ENCODE data around the gene SYS1. TPM values are rescaled to one million over a fixed set of nuclear protein-coding genes. Genes with fewer than 3 reads are reported as not detected.

SYS1 gene
- total RNA-seq, 1 donor from 2014 or later: 27.4 TPM

DNA sequence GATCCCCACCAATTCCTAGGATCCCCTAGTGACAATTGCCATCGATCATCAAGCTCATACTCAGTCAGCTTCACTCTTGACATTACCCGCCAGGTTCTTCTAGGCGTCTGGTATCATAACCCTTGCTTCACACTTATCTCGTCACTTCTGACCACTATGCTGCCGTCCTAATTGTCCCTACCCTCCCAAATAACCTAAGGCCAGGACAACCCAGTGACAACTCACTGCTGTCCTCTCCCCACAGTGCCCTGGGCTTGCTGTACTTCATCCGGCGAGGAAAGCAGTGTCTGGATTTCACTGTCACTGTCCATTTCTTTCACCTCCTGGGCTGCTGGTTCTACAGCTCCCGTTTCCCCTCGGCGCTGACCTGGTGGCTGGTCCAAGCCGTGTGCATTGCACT, 3.7 kb downstream of the SYS1 start:
- Histone ChIP-seq H3K4me3 (no peak overlapping the region), H3K9me3 (no peaks in the 10 kb centered on the region), H3K27ac (no peak overlapping the region), H3K4me1 (peaks cover 0 to 10% of the 10 kb centered on the region in 2 donors), H3K36me3 (peaks cover 24 to 36% of the 10 kb centered on the region in 2 donors), H3K27me3 (no peaks in the 10 kb centered on the region)
- intact Hi-C loops (cut with DNase I): no loop called here
- TF ChIP-seq, protein P1, sequence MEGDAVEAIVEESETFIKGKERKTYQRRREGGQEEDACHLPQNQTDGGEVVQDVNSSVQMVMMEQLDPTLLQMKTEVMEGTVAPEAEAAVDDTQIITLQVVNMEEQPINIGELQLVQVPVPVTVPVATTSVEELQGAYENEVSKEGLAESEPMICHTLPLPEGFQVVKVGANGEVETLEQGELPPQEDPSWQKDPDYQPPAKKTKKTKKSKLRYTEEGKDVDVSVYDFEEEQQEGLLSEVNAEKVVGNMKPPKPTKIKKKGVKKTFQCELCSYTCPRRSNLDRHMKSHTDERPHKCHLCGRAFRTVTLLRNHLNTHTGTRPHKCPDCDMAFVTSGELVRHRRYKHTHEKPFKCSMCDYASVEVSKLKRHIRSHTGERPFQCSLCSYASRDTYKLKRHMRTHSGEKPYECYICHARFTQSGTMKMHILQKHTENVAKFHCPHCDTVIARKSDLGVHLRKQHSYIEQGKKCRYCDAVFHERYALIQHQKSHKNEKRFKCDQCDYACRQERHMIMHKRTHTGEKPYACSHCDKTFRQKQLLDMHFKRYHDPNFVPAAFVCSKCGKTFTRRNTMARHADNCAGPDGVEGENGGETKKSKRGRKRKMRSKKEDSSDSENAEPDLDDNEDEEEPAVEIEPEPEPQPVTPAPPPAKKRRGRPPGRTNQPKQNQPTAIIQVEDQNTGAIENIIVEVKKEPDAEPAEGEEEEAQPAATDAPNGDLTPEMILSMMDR (IDR thresholded peaks at IDR 0.05): no peak
- no peak for DNase-seq (ENCODE audit: low spot score in 2 of 2)

DNA sequence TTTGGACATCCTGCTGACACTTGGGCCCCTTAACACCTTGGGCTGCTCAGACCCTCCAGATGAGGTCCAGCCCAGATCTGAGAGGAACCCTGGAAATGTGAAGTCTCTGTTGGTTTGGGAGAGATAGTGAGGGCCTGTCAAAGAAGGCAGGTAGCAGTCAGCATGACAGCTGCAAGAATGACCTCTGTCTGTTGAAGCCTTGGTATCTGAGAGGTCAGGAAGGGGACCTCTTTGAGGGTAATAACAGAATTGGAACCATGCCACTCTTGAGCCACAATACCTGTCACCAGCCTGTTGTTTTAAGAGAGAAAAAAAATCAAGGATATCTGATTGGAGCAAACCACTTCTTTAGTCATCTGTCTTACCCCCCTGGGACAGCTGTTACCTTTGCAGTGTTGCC, 4.2 kb downstream of the SYS1 start:
- Histone ChIP-seq H3K4me3 (no peak overlapping the region), H3K9me3 (no peaks in the 10 kb centered on the region), H3K27ac (no peak overlapping the region), H3K4me1 (peaks cover 0 to 10% of the 10 kb centered on the region in 2 donors), H3K36me3 (peaks cover 24 to 36% of the 10 kb centered on the region in 2 donors), H3K27me3 (no peaks in the 10 kb centered on the region)
- DNase-seq (ENCODE audit: low spot score in 2 of 2): no peak
- intact Hi-C loops (cut with DNase I): no loop called here
- TF ChIP-seq, protein P1 (IDR thresholded peaks at IDR 0.05): no peak

DNA sequence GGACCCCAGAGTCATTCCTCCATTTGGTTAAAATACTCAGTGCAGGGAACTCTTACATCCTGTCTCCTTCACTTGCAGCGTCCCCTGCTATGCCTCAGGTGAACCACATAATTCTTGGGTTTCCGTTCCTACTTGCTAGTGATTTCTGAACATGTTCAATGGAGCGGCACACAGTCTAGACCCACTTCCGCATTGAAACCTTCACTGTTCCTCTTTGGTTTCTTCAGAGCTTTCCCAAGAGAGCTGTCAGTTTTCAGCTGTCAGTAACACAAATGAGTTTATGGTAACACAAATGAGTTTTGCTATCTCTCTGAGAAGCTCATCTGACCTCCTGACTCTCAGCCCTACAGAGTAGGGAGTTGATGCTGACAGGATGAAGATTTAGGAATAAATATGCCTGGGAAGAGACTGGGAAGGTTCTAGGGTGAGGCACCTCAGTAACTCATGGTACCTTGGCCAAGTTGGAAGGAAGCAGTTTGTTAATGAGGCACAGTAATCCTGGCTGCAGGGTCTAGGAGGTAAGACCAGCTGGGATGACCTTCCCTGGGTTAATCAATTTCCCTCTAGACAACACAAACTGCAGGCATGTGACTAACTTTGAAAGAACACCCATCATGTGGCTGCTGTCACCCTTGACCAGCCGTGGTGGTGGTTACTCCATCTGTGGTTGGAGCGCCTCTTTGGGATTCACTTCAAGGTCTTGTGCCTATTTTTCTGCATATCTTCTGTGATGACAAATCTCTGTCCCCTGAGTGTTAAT, 5.4 kb downstream of the SYS1 start:
- Histone ChIP-seq H3K27ac (no peak overlapping the region), H3K4me3 (no peak overlapping the region), H3K9me3 (no peaks in the 10 kb centered on the region), H3K4me1 (peaks cover 0 to 13% of the 10 kb centered on the region in 2 donors), H3K27me3 (no peaks in the 10 kb centered on the region), H3K36me3 (peaks cover 24 to 36% of the 10 kb centered on the region in 2 donors)
- TF ChIP-seq, protein P1 (IDR thresholded peaks at IDR 0.05): no peak
- no peak for DNase-seq (ENCODE audit: low spot score in 2 of 2)
- intact Hi-C loops (cut with DNase I): no loop called here

DNA sequence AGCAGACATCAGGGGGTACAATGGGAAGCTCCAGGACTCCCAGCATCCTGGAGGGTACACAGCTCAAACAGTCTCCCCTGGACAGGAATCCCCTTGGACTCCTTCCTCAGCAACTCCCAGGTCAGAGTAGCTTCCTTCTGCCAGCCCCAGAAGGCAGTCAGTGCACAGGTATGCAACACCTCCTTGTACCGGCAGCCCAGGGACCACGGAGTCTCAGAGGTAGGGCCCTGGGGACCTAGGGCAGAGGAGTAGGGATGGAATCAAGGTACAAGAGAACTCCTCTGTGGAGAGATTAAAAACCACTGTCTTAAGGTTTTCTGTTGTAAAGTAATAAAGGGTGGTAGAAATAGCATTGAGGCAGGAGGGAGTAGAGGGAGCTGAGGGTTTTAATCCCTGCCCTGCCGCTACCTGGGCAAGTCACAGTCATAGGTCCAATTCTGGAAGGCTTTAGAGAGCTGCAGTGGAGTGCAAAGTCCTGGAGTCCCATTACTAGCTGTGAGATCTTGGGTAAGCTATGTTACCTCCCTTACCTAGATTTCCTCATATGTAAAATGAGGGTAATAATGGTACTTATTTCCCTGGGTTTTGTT, 7.7 kb downstream of the SYS1 start:
- intact Hi-C loops (cut with DNase I): loop anchor here (5.0 kb wide), 1 partner anchor 407 kb away; no protein-coding TSS in a partner anchor
- Histone ChIP-seq H3K27ac (no peak overlapping the region), H3K9me3 (no peaks in the 10 kb centered on the region), H3K27me3 (no peaks in the 10 kb centered on the region), H3K4me1 (peaks cover 0 to 11% of the 10 kb centered on the region in 2 donors), H3K36me3 (peaks cover 22 to 31% of the 10 kb centered on the region in 2 donors), H3K4me3 (no peak overlapping the region)
- TF ChIP-seq, protein P1 (IDR thresholded peaks at IDR 0.05): no peak
- DNase-seq (ENCODE audit: low spot score in 2 of 2): no peak

DNA sequence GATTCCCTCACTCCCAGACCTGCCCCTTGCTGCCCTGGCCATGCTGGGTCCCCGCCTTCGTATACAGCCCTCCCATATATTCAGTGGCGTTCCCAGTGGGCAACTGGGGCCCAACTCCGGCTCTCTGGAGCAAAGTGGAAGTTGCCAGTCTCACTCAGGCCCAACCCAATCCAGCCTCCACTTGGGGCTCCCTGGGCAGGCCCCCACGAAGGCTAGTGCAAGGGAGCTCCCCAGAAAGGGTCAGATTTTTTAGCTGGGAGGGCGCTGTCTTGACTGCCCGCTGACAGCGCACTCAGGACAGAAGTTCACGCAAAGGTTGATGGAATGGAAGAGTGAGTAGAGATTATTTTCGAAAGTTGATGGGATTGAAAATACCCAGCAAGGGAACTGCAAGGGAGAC, 9.3 kb downstream of the SYS1 start:
- intact Hi-C loops (cut with DNase I): loop anchor here (1.0 to 5.0 kb wide), 2 partner anchors 9 to 405 kb away; partner anchors contain the start of gene SYS1
- peak overlapping the region; percentile 67 to 92 for H3K27ac ChIP-seq
- no peak for DNase-seq (ENCODE audit: low spot score in 2 of 2)

More for the DNA sequence above, 9.3 kb downstream of the SYS1 start:
- H3K9me3 ChIP-seq: no peaks in the 10 kb centered on the region
- H3K27me3 ChIP-seq: no peaks in the 10 kb centered on the region
- peak overlapping the region in 1 of 2 donors; percentile 65 for H3K4me3 ChIP-seq
- H3K4me1 ChIP-seq: peaks cover 0 to 11% of the 10 kb centered on the region in 2 donors
- peaks cover 16% of the 10 kb centered on the region in 2 donors for H3K36me3 ChIP-seq
- TF ChIP-seq, protein P1 (IDR thresholded peaks at IDR 0.05): no peak
